Uterus (tissue), 4 donors: ENCODE data around the gene RGPD3. TPM values are rescaled to one million over a fixed set of nuclear protein-coding genes. Genes with fewer than 3 reads are reported as not detected.
"Not testable (repeated sequence)": the region's sequence is repeated elsewhere in the genome, so short reads cannot be mapped to it uniquely, and the experiment has no call there.

Experiments
- DNase-seq, 2 donors: peaks; one replicate each; pipeline ENCODE4 v3.0.0-alpha.2; 2019 to 2020
- H3K27ac ChIP-seq, 2 donors: fragments of 200-600 bp; sonication (generic); 1 replicate in 1 of 2; 2 replicates in 1 of 2; pipeline ENCODE4 v1.5.1; 2016 to 2018
- H3K27me3 ChIP-seq, 2 donors: fragments of 200-600 bp; sonication (generic); one replicate each; pipeline ENCODE4 v1.5.1; 2018 to 2019; ENCODE audit warnings: control low read depth in 1 of 2
- H3K36me3 ChIP-seq, 2 donors: fragments of 200-600 bp; sonication (generic); one replicate each; pipeline ENCODE4 v1.5.1; 2019; ENCODE audit warnings: control low read depth in 1 of 2
- H3K4me1 ChIP-seq, 2 donors: fragments of 200-600 bp; sonication (generic); one replicate each; pipeline ENCODE4 v1.5.1; 2018 to 2019; ENCODE audit warnings: control low read depth in 1 of 2
- H3K4me3 ChIP-seq, 2 donors: fragments of 200-600 bp; sonication (generic); 1 replicate in 1 of 2; 2 replicates in 1 of 2; pipeline ENCODE4 v1.5.1; 2018 to 2019; ENCODE audit warnings: mild to moderate bottlenecking in 1 of 2
- H3K9me3 ChIP-seq, 2 donors: fragments of 200-600 bp; sonication (generic); one replicate each; pipeline ENCODE4 v1.5.1; 2019; ENCODE audit warnings: control low read depth in 1 of 2
- intact Hi-C: fragments of 100-400 bp; cut with DNase I; formaldehyde crosslinking; loops from one replicate; pipeline ENCODE4 v1.15.1; 2023; ENCODE audit warnings: low total_unique reads
- total RNA-seq, 4 donors: library from RNA; depleted of rRNA in 3 of 4; stranded (reverse); fragments of >200 nt in 3 of 4; gene quantifications; one replicate each; pipeline versions ENCODE4 v1.1.0 to v1.2.4, GENCODE V29; 2014 to 2023
- donor health status: DM: yes; HTN: yes; CAD: no.

RGPD3 gene
- total RNA-seq, 4 donors from 2014 or later, result under 0.01 to 1.5 TPM; not detected in 2

GRCh38 chr2:106508660-106509373, 40.6 kb upstream of the RGPD3 start:
- H3K4me3 ChIP-seq, H3K27me3 ChIP-seq, H3K36me3 ChIP-seq, H3K9me3 ChIP-seq, DNase-seq, H3K4me1 ChIP-seq, intact Hi-C loops, H3K27ac ChIP-seq: not testable (repeated sequence)

- intact Hi-C loops, DNase-seq, H3K4me1 ChIP-seq: not testable (repeated sequence)
These were observed 37.9 kb upstream of the RGPD3 start for GRCh38 chr2:106506002-106506687.

GRCh38 chr2:106504787-106505186, 36.6 kb upstream of the RGPD3 start:
- DNase-seq, H3K36me3 ChIP-seq, H3K4me1 ChIP-seq, H3K9me3 ChIP-seq, H3K27ac ChIP-seq, intact Hi-C loops, H3K4me3 ChIP-seq, H3K27me3 ChIP-seq: not testable (repeated sequence)

More at GRCh38 chr2:106506002-106506687, 37.9 kb upstream of the RGPD3 start:
- not testable (repeated sequence) for H3K27ac ChIP-seq, H3K4me3 ChIP-seq, H3K9me3 ChIP-seq, H3K27me3 ChIP-seq, H3K36me3 ChIP-seq

GRCh38 chr2:106504192-106504591, 36.0 kb upstream of the RGPD3 start:
- H3K9me3 ChIP-seq, H3K27me3 ChIP-seq, H3K27ac ChIP-seq, H3K4me3 ChIP-seq, DNase-seq, H3K36me3 ChIP-seq, H3K4me1 ChIP-seq, intact Hi-C loops: not testable (repeated sequence)

- H3K4me1 ChIP-seq, H3K36me3 ChIP-seq, H3K9me3 ChIP-seq, H3K4me3 ChIP-seq, DNase-seq, H3K27me3 ChIP-seq, intact Hi-C loops, H3K27ac ChIP-seq: not testable (repeated sequence)
These were observed 34.1 kb upstream of the RGPD3 start for GRCh38 chr2:106502351-106502750.

- DNase-seq, H3K27me3 ChIP-seq, H3K36me3 ChIP-seq, H3K9me3 ChIP-seq, H3K27ac ChIP-seq, H3K4me3 ChIP-seq, intact Hi-C loops, H3K4me1 ChIP-seq: not testable (repeated sequence)
These were observed 32.1 kb upstream of the RGPD3 start for GRCh38 chr2:106500350-106500749.

- H3K36me3 ChIP-seq, H3K4me1 ChIP-seq, H3K27ac ChIP-seq, H3K27me3 ChIP-seq, H3K9me3 ChIP-seq, DNase-seq, H3K4me3 ChIP-seq, intact Hi-C loops: not testable (repeated sequence)
These were observed 30.3 kb upstream of the RGPD3 start for GRCh38 chr2:106498549-106498948.

- H3K4me3 ChIP-seq, H3K36me3 ChIP-seq, H3K9me3 ChIP-seq, H3K27ac ChIP-seq, DNase-seq, intact Hi-C loops, H3K27me3 ChIP-seq, H3K4me1 ChIP-seq: not testable (repeated sequence)
These were observed 24.7 kb upstream of the RGPD3 start for GRCh38 chr2:106492913-106493312.

GRCh38 chr2:106492399-106492798, 24.2 kb upstream of the RGPD3 start:
- intact Hi-C loops, H3K4me3 ChIP-seq, H3K27me3 ChIP-seq, H3K27ac ChIP-seq, H3K36me3 ChIP-seq, H3K4me1 ChIP-seq, H3K9me3 ChIP-seq, DNase-seq: not testable (repeated sequence)

- DNase-seq, H3K27ac ChIP-seq, intact Hi-C loops, H3K4me3 ChIP-seq, H3K9me3 ChIP-seq, H3K4me1 ChIP-seq, H3K27me3 ChIP-seq, H3K36me3 ChIP-seq: not testable (repeated sequence)
These were observed 21.5 kb upstream of the RGPD3 start for GRCh38 chr2:106489701-106490100.

GRCh38 chr2:106487386-106488191, 19.4 kb upstream of the RGPD3 start:
- H3K36me3 ChIP-seq, H3K4me1 ChIP-seq, H3K27ac ChIP-seq, H3K4me3 ChIP-seq, H3K27me3 ChIP-seq, intact Hi-C loops, H3K9me3 ChIP-seq, DNase-seq: not testable (repeated sequence)

- H3K4me3 ChIP-seq, DNase-seq, H3K27me3 ChIP-seq, H3K36me3 ChIP-seq, intact Hi-C loops, H3K9me3 ChIP-seq, H3K4me1 ChIP-seq, H3K27ac ChIP-seq: not testable (repeated sequence)
These were observed 18.6 kb upstream of the RGPD3 start, which contains the start of gene CD8B2 for GRCh38 chr2:106486551-106487385. TSS of gene CD8B2 (plus strand) at chr2:106487364. CDS start at chr2:106487427, 63 bp downstream.
